COLO829 (cell line): Measurements from ENCODE around the gene M1AP.

ENCODE experiments used
- DNase-seq: peaks from one replicate; pipeline ENCODE4 v3.0.0; 2012; ENCODE audit warnings: low spot score

The M1AP gene

GRCh38 chr2:74648009-74648443, at the start of gene M1AP:
TSS of gene M1AP (minus strand) at chr2:74648330. CDS start at chr2:74640275, 8,055 bp downstream.
- no peak for DNase-seq

GRCh38 chr2:74696829-74697228, 48.7 kb upstream of the M1AP start:
- DNase-seq, result no peak

- no peak for DNase-seq
Observed at GRCh38 chr2:74695663-74696062, 47.5 kb upstream of the M1AP start.

- DNase-seq, result no peak
Observed at GRCh38 chr2:74694281-74694680, 46.2 kb upstream of the M1AP start.

GRCh38 chr2:74693668-74694067, 45.5 kb upstream of the M1AP start:
- DNase-seq, result no peak

GRCh38 chr2:74693213-74693612, 45.1 kb upstream of the M1AP start:
- no peak for DNase-seq

GRCh38 chr2:74691929-74692328, 43.8 kb upstream of the M1AP start:
- DNase-seq, result no peak

GRCh38 chr2:74690571-74690970, 42.4 kb upstream of the M1AP start:
- peak; percentile 86 for DNase-seq

- DNase-seq, result no peak
Observed at GRCh38 chr2:74689671-74690070, 41.5 kb upstream of the M1AP start.

- peak; percentile 35 for DNase-seq
Observed at GRCh38 chr2:74688881-74689280, 40.8 kb upstream of the M1AP start.

- no peak for DNase-seq
Observed at GRCh38 chr2:74685408-74685807, 37.3 kb upstream of the M1AP start.

- no peak for DNase-seq
Observed at GRCh38 chr2:74682501-74682900, 34.4 kb upstream of the M1AP start.

GRCh38 chr2:74679615-74680014, 31.5 kb upstream of the M1AP start:
- DNase-seq, result no peak

- no peak for DNase-seq
Observed at GRCh38 chr2:74676331-74676730, 28.2 kb upstream of the M1AP start.

GRCh38 chr2:74675090-74675489, 27.0 kb upstream of the M1AP start:
- DNase-seq, result no peak

GRCh38 chr2:74673826-74674528, 25.8 kb upstream of the M1AP start:
- DNase-seq, result no peak

GRCh38 chr2:74671479-74671878, 23.3 kb upstream of the M1AP start:
- DNase-seq, result no peak

- no peak for DNase-seq
Observed at GRCh38 chr2:74670263-74670662, 22.1 kb upstream of the M1AP start.

GRCh38 chr2:74668087-74668486, 20.0 kb upstream of the M1AP start:
- no peak for DNase-seq

GRCh38 chr2:74659462-74659861, 11.3 kb upstream of the M1AP start:
- DNase-seq, result no peak

- DNase-seq, result no peak
Observed at GRCh38 chr2:74658516-74658915, 10.4 kb upstream of the M1AP start.

- no peak for DNase-seq
Observed at GRCh38 chr2:74655579-74655978, 7.4 kb upstream of the M1AP start.

GRCh38 chr2:74653985-74654882, 6.1 kb upstream of the M1AP start, which contains the start of gene SEMA4F:
TSS of gene SEMA4F (plus strand) at chr2:74654247. CDS start at chr2:74654377, 130 bp downstream.
- DNase-seq, result peak; percentile 90
